GM08714 (cell line): ENCODE measurements around the gene SLC25A47.
A peak's percentile ranks its signal among the peaks of the same experiment; 100 is the strongest.
"Not testable (repeated sequence)": the region's sequence is repeated elsewhere in the genome, so short reads cannot be mapped to it uniquely, and the experiment has no call there.

Source experiments
- H3K4me3 ChIP-seq: fragments of 200-500 bp; sonication (Bioruptor generic); 2 replicates; pipeline ENCODE4 v1.5.1; 2014; ENCODE audit warnings: mild to moderate bottlenecking, low read length, inconsistent platforms
- ZNF274 ChIP-seq: IDR thresholded peaks from 2 replicates; pipeline ENCODE4 v1.6.1; 2012; ENCODE audit warnings: mild to moderate bottlenecking, low read depth, low read length

The SLC25A47 gene

GRCh38 chr14:100323121-100323941 is at the start of gene SLC25A47:
TSS of gene SLC25A47 (plus strand) at chr14:100323339. CDS start at chr14:100323415, 76 bp downstream.
- H3K4me3 ChIP-seq: no peak within 1 kb of the TSS
- TF ChIP-seq ZNF274: no peak

DNA sequence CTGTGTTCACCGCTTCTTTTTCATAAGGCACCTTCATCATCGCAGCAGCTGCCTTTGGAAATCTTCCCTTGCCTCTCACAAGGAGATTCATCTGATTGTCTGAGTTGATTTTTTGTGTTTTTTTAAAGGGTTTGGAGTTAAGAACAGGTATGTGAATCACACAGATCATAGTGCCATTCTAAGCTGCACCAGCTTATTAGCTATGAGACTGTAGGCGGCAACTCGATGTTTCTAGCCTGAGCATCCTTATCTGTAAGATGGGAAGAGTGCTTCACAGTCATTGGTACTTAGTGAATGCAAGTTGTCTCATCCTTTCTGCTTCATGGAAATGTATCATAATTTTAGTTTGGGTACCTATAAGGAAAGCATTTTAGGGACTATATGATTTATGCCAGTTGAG is 48.9 kb upstream of the SLC25A47 start:
- no peak overlapping the region for H3K4me3 ChIP-seq
- no peak for TF ChIP-seq ZNF274

- TF ChIP-seq ZNF274: no peak
- no peak overlapping the region for H3K4me3 ChIP-seq
Observed at GRCh38 chr14:100275214-100275613, 47.9 kb upstream of the SLC25A47 start.

- no peak overlapping the region for H3K4me3 ChIP-seq
- TF ChIP-seq ZNF274: no peak
Observed at GRCh38 chr14:100278702-100279101, 44.4 kb upstream of the SLC25A47 start.

DNA sequence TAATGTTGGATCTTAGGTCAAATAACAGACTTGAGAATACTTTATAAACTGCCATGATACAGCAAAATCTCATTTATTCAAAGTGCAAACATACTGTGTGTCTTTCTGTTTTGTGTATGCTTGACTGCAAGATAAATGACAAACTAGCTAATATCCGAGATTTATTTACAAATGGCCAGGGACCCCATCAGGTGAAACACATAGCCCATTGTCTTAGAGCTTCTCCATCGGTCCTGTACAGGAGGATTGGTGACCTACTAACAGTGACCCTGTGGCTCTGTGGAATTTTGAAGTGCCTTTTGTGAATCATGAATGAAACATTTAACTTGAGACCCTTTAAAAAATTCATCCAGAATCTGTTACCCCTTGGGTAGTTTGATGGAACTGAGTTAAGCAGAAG is 44.0 kb upstream of the SLC25A47 start:
- H3K4me3 ChIP-seq: no peak overlapping the region

DNA sequence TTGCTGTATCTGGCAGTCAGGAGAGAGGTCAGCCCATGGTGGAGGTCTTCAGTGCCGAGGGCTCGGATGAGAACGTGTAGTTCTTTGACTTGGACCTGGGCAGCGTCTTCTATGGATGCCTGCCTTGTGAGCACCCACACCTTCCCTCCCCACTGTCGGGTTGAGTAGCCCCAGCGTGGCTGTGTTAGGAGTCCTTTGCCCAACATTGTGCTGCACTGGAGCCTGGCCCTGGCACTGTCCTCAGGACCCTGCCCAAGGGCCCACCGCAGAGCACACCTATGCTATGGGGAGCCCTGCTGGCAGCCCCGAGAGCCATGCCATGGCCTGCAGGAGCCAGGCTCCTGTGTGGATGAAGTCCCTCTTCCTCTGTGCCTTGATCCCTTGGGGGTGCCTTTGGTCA is 43.6 kb upstream of the SLC25A47 start:
- no peak for TF ChIP-seq ZNF274
- H3K4me3 ChIP-seq: no peak overlapping the region

More for the DNA sequence above, 44.0 kb upstream of the SLC25A47 start:
- TF ChIP-seq ZNF274: no peak

GRCh38 chr14:100281286-100282082 is 41.7 kb upstream of the SLC25A47 start:
- no peak overlapping the region for H3K4me3 ChIP-seq
- TF ChIP-seq ZNF274: no peak

- no peak overlapping the region for H3K4me3 ChIP-seq
- TF ChIP-seq ZNF274: no peak
Observed at GRCh38 chr14:100282083-100282350, 41.1 kb upstream of the SLC25A47 start.

- TF ChIP-seq ZNF274: no peak
- no peak overlapping the region for H3K4me3 ChIP-seq
Observed at GRCh38 chr14:100282766-100283419, 40.2 kb upstream of the SLC25A47 start.

DNA sequence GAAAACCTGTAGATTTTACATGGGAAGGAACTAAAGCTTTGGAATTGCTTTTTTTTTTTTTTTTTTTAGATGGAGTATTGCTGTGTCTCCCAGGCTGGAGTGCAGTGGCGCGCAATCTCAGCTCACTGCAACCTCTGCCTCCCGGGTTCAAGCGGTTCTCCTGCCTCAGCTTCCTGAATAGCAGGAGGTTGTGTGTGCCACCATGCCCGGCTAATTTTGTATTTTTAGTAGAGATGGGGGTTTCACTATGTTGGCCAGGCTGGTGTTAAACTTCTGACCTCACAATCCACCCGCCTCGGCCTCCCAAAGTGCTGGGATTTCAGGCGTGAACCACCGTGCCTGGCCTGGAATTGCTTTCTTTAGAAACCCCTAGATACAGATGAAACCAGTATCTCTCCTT is 39.7 kb upstream of the SLC25A47 start:
- H3K4me3 ChIP-seq: not testable (repeated sequence)

- TF ChIP-seq ZNF274: no peak
Observed at GRCh38 chr14:100283984-100284881, 38.9 kb upstream of the SLC25A47 start.

GRCh38 chr14:100285021-100285912 is 37.9 kb upstream of the SLC25A47 start:
- H3K4me3 ChIP-seq: peak overlapping the region; percentile 79
- no peak for TF ChIP-seq ZNF274

More at GRCh38 chr14:100283984-100284881, 38.9 kb upstream of the SLC25A47 start:
- no peak overlapping the region for H3K4me3 ChIP-seq

GRCh38 chr14:100285913-100286400 is 37.2 kb upstream of the SLC25A47 start:
- TF ChIP-seq ZNF274: no peak

More at GRCh38 chr14:100285913-100286400, 37.2 kb upstream of the SLC25A47 start:
- peak overlapping the region; percentile 79; the same call in 1 of the 2 replicates for H3K4me3 ChIP-seq
